Measurements from ENCODE around the gene PRKAR2B. TPM values are rescaled to one million over a fixed set of nuclear protein-coding genes. Genes with fewer than 3 reads are reported as not detected.

Gene PRKAR2B
- total and polyA plus RNA-seq, 2 donors (not counting 1 experiment from before 2014, with no cell fraction given): 0.07 to 0.81 TPM

GRCh38 chr7:107077699-107078516 is 33.4 kb downstream of the PRKAR2B start:
- H3K4me1 ChIP-seq (ENCODE audit: control insufficient read depth in 2 of 2, insufficient read depth in 2 of 2, low read length in 2 of 2): no peaks in the 10 kb centered on the region
- Mint-ChIP-seq H3K27ac (no peak overlapping the region), H3K9me3 (ENCODE audit: insufficient read depth) (no peaks in the 10 kb centered on the region), H3K4me3 (no peak overlapping the region), H3K27me3 (no peaks in the 10 kb centered on the region), H3K4me1 (no peaks in the 10 kb centered on the region)
- no peak overlapping the region for H3K9ac ChIP-seq (ENCODE audit: low read length)
- intact Hi-C loops (cut with micrococcal nuclease): no loop called here
- no peak overlapping the region for H3K4me2 ChIP-seq (replicated peaks; ENCODE audit: low read depth, low read length, poor library complexity, severe bottlenecking)
- no peaks in the 10 kb centered on the region for H3K27me3 ChIP-seq (replicated peaks in 1 of 4; ENCODE audit: control extremely low read depth in 1 of 4, control insufficient read depth in 3 of 4, insufficient read depth in 4 of 4, low read length in 3 of 4)
- no peak overlapping the region for H3K4me3 ChIP-seq (ENCODE audit: control extremely low read depth in 1 of 5, extremely low read depth in 1 of 5, insufficient read depth in 1 of 5, low read depth in 2 of 5, low read length in 4 of 5)
- no peak overlapping the region for H2AFZ ChIP-seq (ENCODE audit: insufficient read depth, low read depth, low read length, poor library complexity, severe bottlenecking)
- ChIA-PET POLR2A (no interaction called here), CTCF (no interaction called here)
- TF ChIP-seq EZH2 (IDR thresholded peaks at IDR 0.05; ENCODE audit: borderline replicate concordance, insufficient read depth, low read depth, low read length, poor library complexity, severe bottlenecking) (no peak), CTCF (IDR thresholded peaks at IDR 0.05) (no peak)
- DNase-seq (no peak), ATAC-seq (ENCODE audit: low read depth) (no peak)
- WGBS (ENCODE audit: insufficient coverage): 98% methylated on average over 7 of the region's 10 CpGs
- H3K9me3 ChIP-seq (ENCODE audit: control extremely low read depth in 1 of 3, control insufficient read depth in 2 of 3, insufficient read depth in 1 of 3, low read length in 2 of 3): no peaks in the 10 kb centered on the region
- H3K79me2 ChIP-seq (ENCODE audit: control insufficient read depth, insufficient read depth, low read length): no peaks in the 10 kb centered on the region
- H3K27ac ChIP-seq (ENCODE audit: low read length in 2 of 2): no peak overlapping the region
- H4K20me1 ChIP-seq (ENCODE audit: control insufficient read depth, insufficient read depth, low read length, poor library complexity, severe bottlenecking): no peaks in the 10 kb centered on the region
- no peaks in the 10 kb centered on the region for H3K36me3 ChIP-seq (replicated peaks in 1 of 2; ENCODE audit: control extremely low read depth in 1 of 2, control insufficient read depth in 1 of 2, extremely low read depth in 1 of 2, insufficient read depth in 2 of 2, low read length in 1 of 2)

GRCh38 chr7:107078517-107078966 is 34.0 kb downstream of the PRKAR2B start:
- Mint-ChIP-seq H3K27ac (no peak overlapping the region), H3K4me3 (no peak overlapping the region), H3K4me1 (no peaks in the 10 kb centered on the region), H3K27me3 (no peaks in the 10 kb centered on the region), H3K9me3 (ENCODE audit: insufficient read depth) (no peaks in the 10 kb centered on the region)
- intact Hi-C loops (cut with micrococcal nuclease): no loop called here
- no peak for ATAC-seq (ENCODE audit: low read depth)
- DNase-seq: no peak
- 96% methylated on average over 2 of the region's 2 CpGs for WGBS (ENCODE audit: insufficient coverage)
- no peak overlapping the region for H3K27ac ChIP-seq (ENCODE audit: low read length in 2 of 2)
- TF ChIP-seq EZH2 (IDR thresholded peaks at IDR 0.05; ENCODE audit: borderline replicate concordance, insufficient read depth, low read depth, low read length, poor library complexity, severe bottlenecking) (no peak), CTCF (IDR thresholded peaks at IDR 0.05) (no peak)
- H3K9ac ChIP-seq (ENCODE audit: low read length): no peak overlapping the region
- H3K27me3 ChIP-seq (replicated peaks in 1 of 4; ENCODE audit: control extremely low read depth in 1 of 4, control insufficient read depth in 3 of 4, insufficient read depth in 4 of 4, low read length in 3 of 4): no peaks in the 10 kb centered on the region
- no peaks in the 10 kb centered on the region for H3K36me3 ChIP-seq (replicated peaks in 1 of 2; ENCODE audit: control extremely low read depth in 1 of 2, control insufficient read depth in 1 of 2, extremely low read depth in 1 of 2, insufficient read depth in 2 of 2, low read length in 1 of 2)
- no peak overlapping the region for H3K4me2 ChIP-seq (replicated peaks; ENCODE audit: low read depth, low read length, poor library complexity, severe bottlenecking)
- H3K4me3 ChIP-seq (ENCODE audit: control extremely low read depth in 1 of 5, extremely low read depth in 1 of 5, insufficient read depth in 1 of 5, low read depth in 2 of 5, low read length in 4 of 5): no peak overlapping the region
- H3K9me3 ChIP-seq (ENCODE audit: control extremely low read depth in 1 of 3, control insufficient read depth in 2 of 3, insufficient read depth in 1 of 3, low read length in 2 of 3): no peaks in the 10 kb centered on the region
- H3K79me2 ChIP-seq (ENCODE audit: control insufficient read depth, insufficient read depth, low read length): no peaks in the 10 kb centered on the region
- no peak overlapping the region for H2AFZ ChIP-seq (ENCODE audit: insufficient read depth, low read depth, low read length, poor library complexity, severe bottlenecking)
- POLR2A ChIA-PET: no interaction called here
- no peaks in the 10 kb centered on the region for H4K20me1 ChIP-seq (ENCODE audit: control insufficient read depth, insufficient read depth, low read length, poor library complexity, severe bottlenecking)
- CTCF ChIA-PET: no interaction called here
- no peaks in the 10 kb centered on the region for H3K4me1 ChIP-seq (ENCODE audit: control insufficient read depth in 2 of 2, insufficient read depth in 2 of 2, low read length in 2 of 2)
